H9 (cell line): ENCODE measurements around the gene MST1R. TPM values are rescaled to one million over a fixed set of nuclear protein-coding genes. Genes with fewer than 3 reads are reported as not detected.

ENCODE experiments used
- DNase-seq: peaks from one replicate; pipeline ENCODE4 v3.0.0-alpha.2; 2017
- H2AFZ ChIP-seq: one replicate; pipeline ENCODE4 v1.6.1; 2013; ENCODE audit warnings: mild to moderate bottlenecking, low read length, control low read depth, moderate library complexity
- H2AK5ac ChIP-seq: 2 replicates; pipeline ENCODE4 v1.6.1; 2013; ENCODE audit warnings: low read length, control low read depth, mixed read lengths; ENCODE audit not compliant: insufficient read length
- H2BK120ac ChIP-seq: one replicate; pipeline ENCODE4 v1.6.1; 2013; ENCODE audit warnings: low read depth, mild to moderate bottlenecking, low read length, control low read depth, inconsistent platforms; ENCODE audit not compliant: poor library complexity, severe bottlenecking
- H2BK12ac ChIP-seq: 2 replicates; pipeline ENCODE4 v1.6.1; 2013; ENCODE audit warnings: low read length, control low read depth, mixed read lengths, low read depth; ENCODE audit not compliant: insufficient read length
- H2BK15ac ChIP-seq: 2 replicates; pipeline ENCODE4 v1.6.1; 2013; ENCODE audit warnings: low read depth, low read length, control low read depth
- H2BK20ac ChIP-seq: one replicate; pipeline ENCODE4 v1.6.1; 2013; ENCODE audit warnings: low read depth, mild to moderate bottlenecking, low read length, control low read depth, inconsistent platforms; ENCODE audit not compliant: poor library complexity, severe bottlenecking
- H2BK5ac ChIP-seq: 2 replicates; pipeline ENCODE4 v1.6.1; 2013; ENCODE audit warnings: low read length, control low read depth, mixed read lengths; ENCODE audit not compliant: insufficient read length
- H3K14ac ChIP-seq: 2 replicates; pipeline ENCODE4 v1.6.1; 2013; ENCODE audit warnings: low read length, control low read depth; ENCODE audit not compliant: insufficient read depth
- H3K18ac ChIP-seq: 2 replicates; pipeline ENCODE4 v1.6.1; 2013; ENCODE audit warnings: low read depth, mild to moderate bottlenecking, mixed read lengths, low read length, control low read depth; ENCODE audit not compliant: insufficient read length
- H3K23ac ChIP-seq: 2 replicates; pipeline ENCODE4 v1.6.1; 2013; ENCODE audit warnings: low read length, control low read depth, mixed read lengths, low read depth; ENCODE audit not compliant: insufficient read length
- H3K23me2 ChIP-seq: 2 replicates; pipeline ENCODE4 v1.6.1; 2013; ENCODE audit warnings: low read depth, mild to moderate bottlenecking, mixed read lengths, low read length, control low read depth; ENCODE audit not compliant: insufficient read length, poor library complexity, severe bottlenecking
- H3K27ac ChIP-seq: 2 replicates; pipeline ENCODE4 v1.5.1; 2013; ENCODE audit warnings: low read length, control low read depth, mixed read lengths, low read depth; ENCODE audit not compliant: insufficient read length
- H3K27me3 ChIP-seq: 2 replicates; pipeline ENCODE4 v1.6.1; 2013; ENCODE audit warnings: low read length, control low read depth, inconsistent platforms; ENCODE audit not compliant: insufficient read depth
- H3K4ac ChIP-seq: 2 replicates; pipeline ENCODE4 v1.6.1; 2013; ENCODE audit warnings: low read depth, mild to moderate bottlenecking, control low read depth, inconsistent platforms, low read length, moderate library complexity
- H3K4me1 ChIP-seq: 2 replicates; pipeline ENCODE4 v1.6.1; 2013; ENCODE audit warnings: low read length, control low read depth, inconsistent platforms; ENCODE audit not compliant: insufficient read depth
- H3K4me2 ChIP-seq: 2 replicates; pipeline ENCODE4 v1.6.1; 2013; ENCODE audit warnings: low read length, control low read depth, mixed read lengths; ENCODE audit not compliant: insufficient read length, insufficient read depth
- H3K56ac ChIP-seq: 2 replicates; pipeline ENCODE4 v1.6.1; 2013; ENCODE audit warnings: low read depth, mild to moderate bottlenecking, mixed read lengths, low read length, control low read depth; ENCODE audit not compliant: insufficient read length
- H3K79me1 ChIP-seq: 2 replicates; pipeline ENCODE4 v1.6.1; 2013; ENCODE audit warnings: low read depth, mild to moderate bottlenecking, moderate library complexity, low read length, control low read depth, inconsistent platforms; ENCODE audit not compliant: insufficient read depth, poor library complexity, severe bottlenecking
- H3K79me2 ChIP-seq: 2 replicates; pipeline ENCODE4 v1.6.1; 2013; ENCODE audit warnings: low read length, control low read depth, inconsistent platforms; ENCODE audit not compliant: insufficient read depth
- H3K9ac ChIP-seq: 2 replicates; pipeline ENCODE4 v1.6.1; 2013; ENCODE audit warnings: low read length, control low read depth, mixed read lengths; ENCODE audit not compliant: insufficient read length; ENCODE audit errors: extremely low read depth
- H3K9me3 ChIP-seq: one replicate; pipeline ENCODE4 v1.6.1; 2013; ENCODE audit warnings: low read depth, low read length, inconsistent platforms; ENCODE audit not compliant: control insufficient read depth
- H3T11ph ChIP-seq: one replicate; pipeline ENCODE4 v1.6.1; 2013; ENCODE audit warnings: mild to moderate bottlenecking, low read length, control low read depth, inconsistent platforms
- H4K20me1 ChIP-seq: one replicate; pipeline ENCODE4 v1.6.1; 2013; ENCODE audit not compliant: control insufficient read depth, insufficient read length, insufficient read depth
- H4K5ac ChIP-seq: 2 replicates; pipeline ENCODE4 v1.6.1; 2013; ENCODE audit warnings: low read depth, mild to moderate bottlenecking, mixed read lengths, low read length, control low read depth; ENCODE audit not compliant: insufficient read length
- H4K8ac ChIP-seq: replicated peaks from 2 replicates; pipeline ENCODE4 v1.6.1; 2013; ENCODE audit warnings: low read length, control low read depth, mixed read lengths, low read depth; ENCODE audit not compliant: insufficient read length
- H4K91ac ChIP-seq: 2 replicates; pipeline ENCODE4 v1.6.1; 2013; ENCODE audit warnings: low read depth, mild to moderate bottlenecking, moderate library complexity, mixed read lengths, low read length, control low read depth; ENCODE audit not compliant: insufficient read length
- H3K27ac Mint-ChIP-seq, 3 experiments: 2 replicates in 2 of 3; 3 replicates in 1 of 3; pipeline ENCODE4 v1.8.0; 2020 to 2021; ENCODE audit warnings: mixed read lengths in 3 of 3, mild to moderate bottlenecking in 1 of 3, moderate library complexity in 1 of 3
- H3K27me3 Mint-ChIP-seq: 2 replicates; pipeline ENCODE4 v1.8.0; 2021; ENCODE audit warnings: low read depth, mild to moderate bottlenecking, moderate library complexity, mixed read lengths
- H3K36me3 Mint-ChIP-seq, 3 experiments: 2 replicates in 2 of 3; 3 replicates in 1 of 3; pipeline ENCODE4 v1.8.0; 2020 to 2021; ENCODE audit warnings: low read depth in 3 of 3, mixed read lengths in 3 of 3; ENCODE audit not compliant: insufficient read depth in 1 of 3
- H3K4me1 Mint-ChIP-seq, 2 experiments: 2 replicates each; pipeline ENCODE4 v1.8.0; 2020; ENCODE audit warnings: mixed read lengths in 2 of 2
- H3K4me3 Mint-ChIP-seq, 2 experiments: 2 replicates in 1 of 2; 3 replicates in 1 of 2; pipeline ENCODE4 v1.8.0; 2020 to 2021; ENCODE audit warnings: mild to moderate bottlenecking in 2 of 2, mixed read lengths in 2 of 2, moderate library complexity in 1 of 2
- H3K9me3 Mint-ChIP-seq, 2 experiments: 2 replicates in 1 of 2; 3 replicates in 1 of 2; pipeline ENCODE4 v1.8.0; 2020; ENCODE audit warnings: mild to moderate bottlenecking in 2 of 2, mixed read lengths in 2 of 2, moderate library complexity in 1 of 2
- WGBS: extraction: QIAGEN DNeasy Blood & Tissue Kit; methylation state at CpG from one replicate; pipeline ENCODE4 v1.1.7; 2013; ENCODE audit warnings: missing lambda C conversion rate, low lambda C conversion rate, mixed read lengths; ENCODE audit not compliant: insufficient read length; ENCODE audit errors: extremely low coverage; 5-methylcytosine and 5-hydroxymethylcytosine counted together
- total RNA-seq: library from RNA; stranded (reverse); gene quantifications from 2 replicates; pipeline ENCODE4 v1.2.1, GENCODE V29; 2021
- TF ChIP-seq, protein P1 (sequence below): fragments of 200-600 bp; sonication (generic); conservative IDR thresholded peaks from 3 replicates; pipeline ENCODE4 v1.8.0; 2021; ENCODE audit warnings: antibody characterized with exemption, mild to moderate bottlenecking

The MST1R gene
- total RNA-seq, 1 experiment from 2014 or later = 4.9 TPM

DNA sequence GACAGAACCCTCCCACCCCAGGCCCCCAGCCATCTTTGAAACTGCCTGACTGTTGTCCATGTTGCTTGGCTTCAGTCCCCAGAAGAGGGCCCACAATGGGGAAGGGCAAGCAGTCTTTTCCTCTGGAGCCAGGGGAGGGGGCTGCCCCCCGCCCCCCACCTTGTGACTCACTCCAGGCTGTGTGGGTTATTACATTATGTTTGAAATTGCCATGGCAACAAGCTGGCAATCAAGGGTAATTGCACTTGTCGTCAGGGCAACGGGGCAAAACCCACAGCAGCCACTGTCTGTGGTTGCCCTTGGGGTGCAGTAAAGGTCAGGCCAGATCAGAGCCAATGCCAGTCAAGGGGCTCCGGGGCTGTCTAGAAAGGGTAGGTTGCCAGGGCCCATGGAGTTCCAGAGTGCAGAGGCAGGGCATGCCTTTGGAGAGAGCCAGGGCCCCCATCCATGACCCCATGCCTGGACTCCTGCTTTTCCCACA is 30.8 kb downstream of the MST1R start:
- Histone ChIP-seq H4K20me1 (no peaks in the 10 kb centered on the region), H2BK20ac (no peak overlapping the region), H3K56ac (no peak overlapping the region), H3K23ac (no peak overlapping the region), H3K9ac (no peak overlapping the region), H3K79me1 (no peaks in the 10 kb centered on the region), H2BK15ac (no peak overlapping the region), H3K14ac (no peak overlapping the region), H3T11ph (no peak overlapping the region), H2BK12ac (no peak overlapping the region), H2BK5ac (no peak overlapping the region), H4K91ac (no peak overlapping the region), H3K23me2 (peaks cover 7% of the 10 kb centered on the region), H4K5ac (no peak overlapping the region), H3K4me1 (peaks cover 5% of the 10 kb centered on the region; the same call in 1 of the 2 replicates), H3K9me3 (no peaks in the 10 kb centered on the region), H3K27me3 (no peaks in the 10 kb centered on the region), H4K8ac (no peak overlapping the region), H2AK5ac (no peak overlapping the region), H2AFZ (no peak overlapping the region), H3K27ac (no peak overlapping the region), H3K4me2 (no peak overlapping the region), H3K18ac (no peak overlapping the region), H3K79me2 (no peaks in the 10 kb centered on the region), H3K4ac (no peak overlapping the region), H2BK120ac (no peak overlapping the region)
- Mint-ChIP-seq H3K4me3 (no peak overlapping the region), H3K4me1 (peaks cover 13 to 19% of the 10 kb centered on the region in 2 experiments), H3K27me3 (peaks cover 32% of the 10 kb centered on the region), H3K36me3 (no peaks in the 10 kb centered on the region), H3K27ac (no peak overlapping the region), H3K9me3 (no peaks in the 10 kb centered on the region)
- no peak for DNase-seq
- no CpG with 5 or more reads among the region's 4 CpGs for WGBS
- TF ChIP-seq, protein P1, sequence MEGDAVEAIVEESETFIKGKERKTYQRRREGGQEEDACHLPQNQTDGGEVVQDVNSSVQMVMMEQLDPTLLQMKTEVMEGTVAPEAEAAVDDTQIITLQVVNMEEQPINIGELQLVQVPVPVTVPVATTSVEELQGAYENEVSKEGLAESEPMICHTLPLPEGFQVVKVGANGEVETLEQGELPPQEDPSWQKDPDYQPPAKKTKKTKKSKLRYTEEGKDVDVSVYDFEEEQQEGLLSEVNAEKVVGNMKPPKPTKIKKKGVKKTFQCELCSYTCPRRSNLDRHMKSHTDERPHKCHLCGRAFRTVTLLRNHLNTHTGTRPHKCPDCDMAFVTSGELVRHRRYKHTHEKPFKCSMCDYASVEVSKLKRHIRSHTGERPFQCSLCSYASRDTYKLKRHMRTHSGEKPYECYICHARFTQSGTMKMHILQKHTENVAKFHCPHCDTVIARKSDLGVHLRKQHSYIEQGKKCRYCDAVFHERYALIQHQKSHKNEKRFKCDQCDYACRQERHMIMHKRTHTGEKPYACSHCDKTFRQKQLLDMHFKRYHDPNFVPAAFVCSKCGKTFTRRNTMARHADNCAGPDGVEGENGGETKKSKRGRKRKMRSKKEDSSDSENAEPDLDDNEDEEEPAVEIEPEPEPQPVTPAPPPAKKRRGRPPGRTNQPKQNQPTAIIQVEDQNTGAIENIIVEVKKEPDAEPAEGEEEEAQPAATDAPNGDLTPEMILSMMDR = no peak
